Midbrain (tissue), 1 donor: ENCODE data around the gene CCDC90B.
A peak's percentile ranks its signal among the peaks of the same experiment; 100 is the strongest.
"Not testable (repeated sequence)": the region's sequence is repeated elsewhere in the genome, so short reads cannot be mapped to it uniquely, and the experiment has no call there.

Experiments used
- DNase-seq: peaks from one replicate; lab custom pipeline; 2025; lab: John Stamatoyannopoulos, UW

Gene CCDC90B, protein sequence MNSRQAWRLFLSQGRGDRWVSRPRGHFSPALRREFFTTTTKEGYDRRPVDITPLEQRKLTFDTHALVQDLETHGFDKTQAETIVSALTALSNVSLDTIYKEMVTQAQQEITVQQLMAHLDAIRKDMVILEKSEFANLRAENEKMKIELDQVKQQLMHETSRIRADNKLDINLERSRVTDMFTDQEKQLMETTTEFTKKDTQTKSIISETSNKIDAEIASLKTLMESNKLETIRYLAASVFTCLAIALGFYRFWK

DNA sequence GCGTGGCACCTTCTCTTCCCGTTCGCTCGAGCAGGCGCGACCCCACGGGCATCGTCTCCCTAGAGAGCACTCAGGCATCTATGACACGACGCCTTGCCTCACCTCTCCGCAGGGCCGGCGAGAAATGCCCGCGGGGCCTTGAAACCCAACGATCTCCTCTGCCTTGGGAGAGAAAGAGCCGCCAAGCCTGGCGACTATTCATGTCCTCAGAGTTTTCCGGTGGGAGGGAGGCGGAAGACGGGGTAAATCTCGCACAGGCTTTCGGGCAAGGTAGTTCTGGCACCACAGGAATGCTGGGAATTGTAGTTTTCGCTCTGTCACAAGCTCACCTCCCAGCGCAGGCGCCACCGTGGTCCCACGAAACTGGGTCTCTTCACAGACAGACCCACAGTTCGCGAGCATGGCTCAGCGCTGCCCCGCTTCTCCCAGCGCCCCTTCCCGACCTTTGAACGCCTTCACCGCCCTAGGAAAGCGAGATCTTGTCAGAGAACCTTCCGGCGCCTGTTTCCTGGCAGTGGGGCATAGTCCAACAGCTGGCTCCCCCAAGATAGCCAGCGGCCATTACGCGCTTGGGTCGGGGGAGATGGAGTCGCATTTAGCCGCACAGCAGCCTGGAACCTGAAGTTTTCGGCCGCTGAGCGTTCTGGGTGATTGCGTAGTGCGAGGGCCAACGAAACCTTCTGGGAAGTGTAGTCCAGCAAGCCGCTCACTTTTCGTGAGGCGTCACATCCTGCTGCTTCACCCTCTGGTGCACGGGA is at the start of gene CCDC90B:
CCDC90B (minus strand) TSS at position 597 of the 758 bp plus-strand sequence; CDS start at position 202, 395 bp downstream.
- peak; percentile 99 for DNase-seq

DNA sequence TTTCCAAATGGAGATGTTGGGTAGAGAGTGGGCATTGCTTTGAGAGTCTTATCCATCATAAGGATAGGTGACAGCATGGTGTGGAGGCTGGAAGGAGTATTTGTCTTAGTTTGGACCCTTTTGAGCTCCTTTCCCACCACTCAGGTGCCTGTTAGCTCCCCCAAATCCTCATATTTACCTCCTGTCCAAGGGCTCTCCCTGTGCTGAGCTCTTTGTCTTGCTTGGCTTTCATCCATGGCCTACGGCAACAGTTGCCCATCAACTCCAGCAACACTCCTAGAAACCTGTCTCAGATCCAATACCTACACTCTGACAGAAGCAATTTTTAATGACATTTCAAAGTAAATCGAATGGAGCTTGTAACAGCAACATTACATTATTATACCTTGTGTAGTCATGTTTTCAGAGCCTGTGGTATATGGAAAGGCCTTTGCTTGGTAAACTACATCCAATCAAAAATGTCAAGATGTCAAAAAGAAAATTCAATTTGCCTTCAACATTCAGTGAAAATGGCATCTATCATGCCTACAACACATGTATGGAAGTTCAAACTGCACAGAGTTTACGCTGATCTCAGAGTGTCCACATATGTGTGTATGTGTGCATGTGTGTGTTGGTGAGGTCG is 49.4 kb upstream of the CCDC90B start:
- no peak for DNase-seq

DNA sequence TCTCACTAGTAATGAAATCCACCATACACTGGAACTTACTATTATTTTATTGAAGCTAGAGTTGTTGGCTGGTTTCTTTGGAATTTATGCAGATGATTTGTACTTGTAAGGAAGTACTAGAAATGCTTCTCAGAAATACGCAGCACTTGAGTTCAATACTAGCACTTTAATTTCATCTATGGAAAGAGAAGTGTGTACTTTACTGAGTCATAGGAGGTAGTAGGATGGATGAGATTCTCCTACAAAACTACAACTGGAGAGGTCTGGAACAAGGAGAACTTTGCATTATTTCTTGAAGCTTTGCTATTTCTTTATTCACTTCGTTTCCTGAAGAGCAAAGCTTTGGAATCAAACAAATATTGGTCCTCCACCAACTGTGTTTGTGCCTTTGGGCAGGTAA is 44.1 kb upstream of the CCDC90B start:
- no peak for DNase-seq

DNA sequence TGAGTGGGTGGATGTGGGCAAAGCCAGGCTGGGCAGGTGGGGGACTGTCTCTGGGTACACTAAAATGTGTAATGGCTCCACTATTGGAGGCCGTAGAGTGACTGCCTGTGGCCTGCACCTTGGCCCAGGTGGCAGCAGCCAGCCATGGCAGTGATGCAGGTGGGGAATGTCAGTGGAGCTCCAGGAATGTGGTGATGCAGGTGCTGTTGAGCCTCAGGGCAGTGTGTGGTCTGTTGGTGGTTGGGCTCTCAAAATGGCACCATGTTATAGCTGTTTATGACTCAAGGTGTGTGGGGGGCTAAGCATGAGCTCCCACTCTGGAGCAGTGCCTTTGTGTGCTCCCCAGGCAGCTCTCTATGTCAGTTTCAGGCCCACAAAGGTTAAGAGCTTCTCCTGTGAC is 40.2 kb upstream of the CCDC90B start:
- no peak for DNase-seq

- no peak for DNase-seq
These were observed 33.2 kb upstream of the CCDC90B start for GRCh38 chr11:83319346-83319745.

DNA sequence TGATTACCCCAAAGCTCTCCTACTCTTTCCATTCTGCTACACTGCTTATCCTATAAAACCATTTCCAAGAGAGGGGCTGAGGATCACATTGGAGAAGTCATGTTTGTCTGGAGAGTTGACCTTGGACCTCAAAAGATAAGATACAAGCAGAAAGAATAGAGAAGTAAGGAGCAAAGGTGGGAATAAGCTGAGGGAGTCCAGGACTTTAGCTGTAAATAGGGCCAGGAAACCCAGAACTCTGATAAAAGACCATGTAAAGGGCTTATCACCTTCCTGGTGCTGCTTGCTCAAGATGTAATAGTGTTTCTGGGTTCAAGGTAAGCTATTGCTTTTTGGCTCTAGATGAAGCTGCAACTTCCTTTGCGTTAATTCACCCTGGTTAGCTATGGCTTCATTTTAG is 32.8 kb upstream of the CCDC90B start:
- DNase-seq, result no peak

DNA sequence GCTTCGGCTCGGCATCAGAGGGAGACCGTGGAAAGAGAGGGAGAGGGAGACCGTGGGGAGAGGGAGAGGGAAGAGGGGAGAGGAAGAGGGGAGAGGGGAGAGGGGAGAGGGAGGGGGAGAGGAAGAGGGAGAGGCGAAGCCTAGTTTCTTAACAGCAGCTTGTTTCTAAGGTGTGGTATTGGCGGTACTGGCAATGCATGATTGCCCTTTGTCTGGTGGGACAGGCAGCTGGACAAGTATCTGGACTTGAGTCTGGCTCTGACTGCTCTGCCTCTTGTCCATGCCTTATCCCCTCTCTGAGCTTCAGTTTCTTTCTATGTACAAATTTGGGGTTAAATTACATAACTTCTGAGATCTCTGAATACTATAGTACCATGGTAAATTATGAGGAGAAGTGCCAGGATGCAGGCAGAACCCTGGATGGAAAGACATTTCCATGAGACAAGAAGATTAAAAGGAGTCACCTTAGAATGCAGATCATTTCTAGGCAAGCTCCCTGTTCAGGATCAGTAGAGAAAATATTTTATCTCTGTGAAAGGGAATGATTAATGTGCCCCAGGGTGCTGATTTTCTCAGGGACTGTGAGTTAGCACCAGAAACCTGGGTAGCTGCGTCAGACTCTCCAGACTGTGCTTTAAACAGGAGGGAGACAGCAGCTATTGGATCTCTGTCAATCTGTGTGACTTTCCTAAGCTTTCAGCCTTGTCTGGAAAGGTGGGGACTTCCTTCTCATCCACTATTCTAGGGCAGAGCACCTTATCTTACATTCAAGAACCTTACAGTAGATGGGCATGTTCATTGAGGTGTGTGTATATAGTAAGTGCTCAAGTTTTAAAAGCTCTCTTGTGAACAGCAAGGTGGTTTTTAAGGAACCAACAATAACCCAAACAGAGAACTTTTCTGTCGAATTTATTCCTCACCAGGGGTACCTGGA is 31.9 kb upstream of the CCDC90B start:
- DNase-seq, result no peak

DNA sequence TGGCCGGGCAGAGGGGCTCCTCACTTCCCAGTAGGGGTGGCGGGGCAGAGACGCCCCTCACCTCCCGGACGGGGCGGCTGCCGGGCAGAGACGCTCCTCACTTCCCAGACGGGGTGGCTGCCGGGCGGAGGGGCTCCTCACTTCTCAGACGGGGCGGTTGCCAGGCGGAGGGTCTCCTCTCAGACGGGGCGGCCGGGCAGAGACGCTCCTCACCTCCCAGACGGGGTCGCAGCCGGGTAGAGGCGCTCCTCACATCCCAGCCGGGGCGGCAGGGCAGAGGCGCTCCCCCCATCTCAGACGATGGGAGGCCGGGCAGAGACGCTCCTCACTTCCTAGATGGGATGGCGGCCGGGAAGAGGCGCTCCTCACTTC is 30.7 kb upstream of the CCDC90B start:
- not testable (repeated sequence) for DNase-seq

GRCh38 chr11:83316143-83316896 is 30.2 kb upstream of the CCDC90B start:
- not testable (repeated sequence) for DNase-seq

GRCh38 chr11:83312430-83312829 is 26.3 kb upstream of the CCDC90B start:
- DNase-seq, result no peak

GRCh38 chr11:83311701-83312100 is 25.5 kb upstream of the CCDC90B start:
- DNase-seq, result no peak

DNA sequence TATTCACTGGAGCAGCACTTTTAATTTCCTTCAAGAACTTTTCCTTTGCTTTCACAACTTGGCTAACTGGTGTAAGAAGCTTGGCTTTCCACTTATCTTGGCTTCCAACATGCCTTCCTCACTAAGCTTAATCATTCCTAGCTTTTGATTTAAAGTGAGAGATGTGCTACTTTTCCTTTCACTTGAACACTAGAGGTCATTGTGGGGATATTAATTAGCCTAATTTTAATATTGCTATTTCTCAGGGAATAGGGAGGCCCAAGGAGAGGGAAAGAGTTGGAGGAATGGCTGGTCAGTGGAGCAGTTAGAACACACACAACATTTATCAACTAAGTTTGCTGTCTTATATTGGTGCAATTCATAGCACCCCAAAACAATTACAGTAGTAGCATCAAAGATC is 24.6 kb upstream of the CCDC90B start:
- DNase-seq, result no peak

DNA sequence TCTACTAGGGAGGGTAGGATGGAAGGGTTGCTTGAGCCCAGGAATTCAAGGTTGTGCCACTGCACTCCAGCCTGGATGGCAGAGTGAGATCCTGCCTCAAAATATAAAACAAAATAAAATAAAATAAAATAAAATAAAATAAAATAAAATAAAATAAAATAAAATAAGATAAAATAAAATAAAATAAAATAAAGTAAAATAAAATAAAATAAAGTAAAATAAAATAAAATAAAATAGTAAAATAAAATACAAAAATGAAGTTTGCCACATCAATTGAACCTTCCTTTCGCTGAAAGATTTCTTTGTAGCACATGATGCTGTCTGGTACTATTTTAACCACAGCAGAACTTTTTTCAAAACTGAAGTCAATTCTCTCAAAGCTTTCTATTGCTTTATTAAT is 22.4 kb upstream of the CCDC90B start:
- not testable (repeated sequence) for DNase-seq

DNA sequence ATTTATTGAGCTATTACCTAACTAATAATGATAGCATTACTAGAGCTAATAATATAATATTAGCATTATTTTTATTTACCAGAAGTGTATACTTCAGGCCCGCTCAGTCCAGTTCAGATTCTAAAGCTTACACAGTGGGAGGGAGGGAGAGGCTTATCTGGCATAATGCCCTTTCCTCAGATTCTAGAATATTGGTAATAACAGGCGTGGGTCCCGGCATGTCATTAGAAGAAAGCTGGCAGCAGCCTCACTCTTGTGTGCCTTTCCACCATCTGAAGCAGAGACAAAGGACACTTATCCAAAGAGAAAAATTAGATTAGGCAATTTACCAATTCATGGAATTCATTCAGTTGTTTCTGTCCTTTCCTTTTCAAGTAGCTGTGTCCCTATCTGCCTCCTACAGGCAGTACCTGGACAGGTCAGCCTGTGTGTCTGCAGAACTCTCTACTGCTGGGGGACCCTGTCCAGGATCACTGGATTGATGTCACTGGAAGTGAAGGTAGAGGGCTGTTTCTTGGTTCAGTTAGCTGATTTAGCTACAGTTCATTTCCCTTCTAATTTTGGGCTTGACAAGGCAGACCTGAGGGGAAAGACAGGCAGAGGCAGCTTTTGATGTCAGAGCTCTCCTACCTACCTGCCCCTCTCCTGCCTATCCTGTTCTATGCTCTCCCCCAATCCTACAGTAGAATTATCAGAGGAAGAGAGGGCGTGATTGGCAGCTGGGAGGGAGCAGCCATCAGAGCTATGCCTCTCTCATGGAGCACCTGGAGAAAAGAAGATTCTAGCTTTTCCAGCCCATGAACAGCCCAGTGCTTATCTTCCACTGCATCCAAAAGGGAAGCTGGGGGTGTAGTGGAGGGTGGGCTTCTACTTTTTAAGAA is 20.3 kb upstream of the CCDC90B start:
- no peak for DNase-seq

GRCh38 chr11:83303316-83303715 is 17.1 kb upstream of the CCDC90B start:
- no peak for DNase-seq

- no peak for DNase-seq
These were observed 16.0 kb upstream of the CCDC90B start for GRCh38 chr11:83302151-83302550.

DNA sequence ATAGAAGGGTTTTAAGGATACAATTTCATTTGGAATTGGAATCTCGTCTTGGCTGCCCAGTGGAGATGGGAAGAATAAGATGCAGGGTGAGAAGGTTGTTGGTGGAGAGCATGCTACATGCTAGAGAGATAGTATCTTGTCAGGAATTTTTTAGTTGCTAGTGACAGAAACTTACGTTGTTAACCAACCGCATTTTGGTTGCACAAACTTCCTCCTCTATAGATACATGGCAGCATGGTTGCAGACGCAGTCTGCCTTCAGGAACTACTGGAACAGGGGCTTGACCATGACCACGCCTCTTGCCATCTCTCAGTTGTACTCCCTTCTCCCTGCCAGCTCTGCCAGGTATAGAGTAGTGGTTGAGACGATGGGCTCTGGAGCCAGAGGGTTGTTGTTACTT is 13.5 kb upstream of the CCDC90B start:
- DNase-seq, result no peak

- DNase-seq, result no peak
These were observed 8.0 kb upstream of the CCDC90B start for GRCh38 chr11:83294208-83294607.

GRCh38 chr11:83293457-83293774 is 7.2 kb upstream of the CCDC90B start:
- no peak for DNase-seq

DNA sequence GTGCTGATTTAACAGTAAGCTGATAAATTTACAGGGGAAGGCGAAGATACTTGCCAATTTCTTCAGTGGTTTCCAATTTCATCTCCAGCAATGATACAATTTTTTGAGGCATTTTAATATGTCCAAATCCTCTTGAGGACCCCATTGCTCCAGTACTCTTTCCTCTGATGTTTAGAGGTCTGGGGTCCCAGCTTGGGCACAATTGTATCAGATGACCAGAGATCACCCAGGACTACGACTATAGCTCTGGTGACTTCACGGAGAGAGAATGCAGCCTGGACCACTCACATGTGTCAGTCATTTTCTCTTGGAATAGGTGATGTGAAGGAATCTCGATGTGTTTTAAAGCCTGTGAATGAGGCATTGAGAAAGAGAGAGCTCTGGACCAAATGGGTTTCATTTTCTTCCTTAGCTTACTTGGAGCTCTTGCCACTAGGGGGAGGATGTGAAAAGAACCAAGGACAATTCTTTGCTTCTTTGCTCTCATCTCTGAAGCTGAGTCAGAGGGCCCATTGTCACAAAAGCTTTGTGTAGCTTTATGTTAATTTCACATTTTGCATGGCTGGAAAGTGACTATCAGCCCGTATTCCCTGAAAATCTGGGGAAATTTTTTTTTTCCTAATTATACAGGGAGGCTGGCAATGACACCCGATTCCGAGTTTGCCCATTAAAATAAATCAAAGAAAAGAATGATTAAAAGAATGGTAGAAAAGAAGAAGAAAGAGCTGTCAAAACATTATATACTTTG is 6.7 kb upstream of the CCDC90B start:
- DNase-seq, result peak; percentile 85
